Fibroblast of lung (primary cell): Measurements from ENCODE around the gene BEND3. TPM values are rescaled to one million over a fixed set of nuclear protein-coding genes. Genes with fewer than 3 reads are reported as not detected.

Experiments
- DNase-seq, 2 donors: peaks; one replicate each; pipeline versions ENCODE4 v3.0.0 to v3.0.0-alpha.2; 2010; ENCODE audit warnings: low read depth in 2 of 2
- H2AFZ ChIP-seq: 2 replicates; pipeline ENCODE4 v1.5.1; 2012; ENCODE audit warnings: low read length, control low read depth, inconsistent platforms
- H3K27ac ChIP-seq: 2 replicates; pipeline ENCODE4 v1.5.1; 2011; ENCODE audit warnings: low read length, control low read depth; ENCODE audit not compliant: insufficient read depth
- H3K27me3 ChIP-seq: 2 replicates; pipeline ENCODE4 v1.5.1; 2011; ENCODE audit warnings: mild to moderate bottlenecking, low read length; ENCODE audit not compliant: control insufficient read depth, insufficient read depth
- H3K36me3 ChIP-seq: 2 replicates; pipeline ENCODE4 v1.5.1; 2011; ENCODE audit warnings: low read length; ENCODE audit not compliant: control insufficient read depth, insufficient read depth
- H3K4me1 ChIP-seq: 2 replicates; pipeline ENCODE4 v1.5.1; 2011; ENCODE audit warnings: low read length; ENCODE audit not compliant: control insufficient read depth, insufficient read depth; ENCODE audit errors: extremely low read depth
- H3K4me2 ChIP-seq: 2 replicates; pipeline ENCODE4 v1.5.1; 2011; ENCODE audit warnings: low read length, control low read depth; ENCODE audit not compliant: insufficient read depth; ENCODE audit errors: extremely low read depth
- H3K4me3 ChIP-seq, 4 experiments: fragments of 200-600 bp in 1 of 4; sonication (generic) in 1 of 4; replicated peaks in 1 of 4; 2 replicates each; pipeline ENCODE4 v1.5.1; 2011 to 2016; ENCODE audit warnings: low read length in 4 of 4, low read depth in 3 of 4, mild to moderate bottlenecking in 3 of 4, control low read depth in 2 of 4, inconsistent platforms in 1 of 4, mixed read lengths in 1 of 4; ENCODE audit not compliant: insufficient read depth in 1 of 4; ENCODE audit errors: control extremely low read depth in 1 of 4
- H3K79me2 ChIP-seq: 2 replicates; pipeline ENCODE4 v1.5.1; 2012; ENCODE audit warnings: mild to moderate bottlenecking, low read length, inconsistent platforms; ENCODE audit not compliant: control insufficient read depth, insufficient read depth
- H3K9ac ChIP-seq: 2 replicates; pipeline ENCODE4 v1.5.1; 2011; ENCODE audit warnings: mild to moderate bottlenecking, low read length, control low read depth; ENCODE audit not compliant: insufficient read depth
- H3K9me3 ChIP-seq: 2 replicates; pipeline ENCODE4 v1.5.1; 2012; ENCODE audit warnings: low read depth, low read length; ENCODE audit not compliant: control insufficient read depth, insufficient read depth
- H4K20me1 ChIP-seq: 2 replicates; pipeline ENCODE4 v1.5.1; 2011; ENCODE audit warnings: low read length; ENCODE audit not compliant: control insufficient read depth, insufficient read depth; ENCODE audit errors: extremely low read depth
- CTCF ChIP-seq, 2 donors: IDR thresholded peaks in 1 of 2; conservative IDR thresholded peaks in 1 of 2; 1 replicate in 1 of 2; 2 replicates in 1 of 2; pipeline ENCODE4 v1.5.1; 2011 to 2012; ENCODE audit warnings: low read length in 2 of 2, control low read depth in 1 of 2, inconsistent platforms in 1 of 2, low read depth in 1 of 2, mild to moderate bottlenecking in 1 of 2
- EZH2 ChIP-seq: IDR thresholded peaks from 2 replicates; pipeline ENCODE4 v1.5.1; 2012; ENCODE audit warnings: low read length, control low read depth, mild to moderate bottlenecking; ENCODE audit errors: missing control alignments
- polyA plus RNA-seq, 2 donors: library from polyadenylated mRNA; depleted of rRNA in 1 of 2; stranded (reverse) in 1 of 2; unstranded in 1 of 2; fragments of >200 nt; gene quantifications; 2 replicates each; pipeline ENCODE4 v1.2.1, GENCODE V29; 2011 to 2012; ENCODE audit warnings: missing spikeins in 1 of 2
- total RNA-seq: library from RNA; depleted of rRNA; stranded (reverse); fragments of >200 nt; gene quantifications from 2 replicates; pipeline ENCODE4 v1.2.1, GENCODE V29; 2014

The BEND3 gene
- total and polyA plus RNA-seq, 2 donors (not counting 1 experiment from before 2014, with no cell fraction given): 0.83 to 1.7 TPM

- H3K27me3 ChIP-seq: no peaks in the 10 kb centered on the region
- DNase-seq: no peak
- TF ChIP-seq EZH2: no peak
- TF ChIP-seq CTCF (conservative IDR thresholded peaks at IDR 0.05 in 1 of 2, IDR thresholded peaks at IDR 0.05 in 1 of 2; ENCODE audit: low read depth in 1 of 2, low read length in 2 of 2): no peak
- H3K4me2 ChIP-seq: no peak overlapping the region
- H3K9ac ChIP-seq: no peak overlapping the region
- no peaks in the 10 kb centered on the region for H3K79me2 ChIP-seq
- H4K20me1 ChIP-seq: no peaks in the 10 kb centered on the region
- H3K36me3 ChIP-seq: no peaks in the 10 kb centered on the region
- no peak overlapping the region for H3K27ac ChIP-seq
- H2AFZ ChIP-seq: no peak overlapping the region
- no peaks in the 10 kb centered on the region for H3K9me3 ChIP-seq
- H3K4me1 ChIP-seq: no peaks in the 10 kb centered on the region
- H3K4me3 ChIP-seq: no peak overlapping the region
These were observed 52.6 kb downstream of the BEND3 start for GRCh38 chr6:107062691-107063090.

- Histone ChIP-seq H3K36me3 (no peaks in the 10 kb centered on the region), H3K9me3 (no peaks in the 10 kb centered on the region), H3K79me2 (no peaks in the 10 kb centered on the region), H3K4me2 (no peak overlapping the region), H4K20me1 (no peaks in the 10 kb centered on the region), H3K27ac (no peak overlapping the region), H3K27me3 (no peaks in the 10 kb centered on the region), H3K4me1 (no peaks in the 10 kb centered on the region), H2AFZ (no peak overlapping the region), H3K4me3 (no peak overlapping the region), H3K9ac (no peak overlapping the region)
- TF ChIP-seq CTCF (conservative IDR thresholded peaks at IDR 0.05 in 1 of 2, IDR thresholded peaks at IDR 0.05 in 1 of 2; ENCODE audit: low read depth in 1 of 2, low read length in 2 of 2) (no peak), EZH2 (no peak)
- no peak for DNase-seq
These were observed 53.9 kb downstream of the BEND3 start for GRCh38 chr6:107061125-107062020.

GRCh38 chr6:107060704-107061103 lies 54.6 kb downstream of the BEND3 start:
- Histone ChIP-seq H3K27me3 (no peaks in the 10 kb centered on the region), H3K9ac (no peak overlapping the region), H3K4me2 (no peak overlapping the region), H2AFZ (no peak overlapping the region), H3K79me2 (no peaks in the 10 kb centered on the region), H4K20me1 (no peaks in the 10 kb centered on the region), H3K9me3 (no peaks in the 10 kb centered on the region), H3K36me3 (no peaks in the 10 kb centered on the region), H3K27ac (no peak overlapping the region), H3K4me1 (no peaks in the 10 kb centered on the region), H3K4me3 (no peak overlapping the region)
- no peak for DNase-seq
- TF ChIP-seq CTCF (conservative IDR thresholded peaks at IDR 0.05 in 1 of 2, IDR thresholded peaks at IDR 0.05 in 1 of 2; ENCODE audit: low read depth in 1 of 2, low read length in 2 of 2): no peak
- TF ChIP-seq EZH2: no peak
